Activated CD8-positive, alpha-beta memory T cell treated with anti-CD3 and anti-CD28 coated beads, Interleukin-2, amount 10 ng/mL, durations not matched to agents 7 days and 5 days (primary cell): Measurements from ENCODE around the gene SCRT2. TPM values are rescaled to one million over a fixed set of nuclear protein-coding genes. Genes with fewer than 3 reads are reported as not detected.

Experiments used
- ATAC-seq: fragments of 150-1000 bp; cut with Tn5 transposase; one replicate; pipeline ENCODE4 v1.10.0; 2021; ENCODE audit warnings: moderate library complexity
- CTCF ChIA-PET: fragments of 350-600 bp; sonication (Branson Sonifier 250); formaldehyde crosslinking; loops from one replicate; lab custom pipeline; 2021; ENCODE audit warnings: antibody characterized with exemption; lab: Charles Lee
- DNase-seq: peaks from one replicate; pipeline ENCODE4 v3.0.0-alpha.2; 2020
- H3K27ac Mint-ChIP-seq: one replicate; pipeline ENCODE4 v1.8.0; 2021; ENCODE audit warnings: mild to moderate bottlenecking, mixed read lengths
- H3K27me3 Mint-ChIP-seq: one replicate; pipeline ENCODE4 v1.8.0; 2021; ENCODE audit warnings: mixed read lengths
- H3K36me3 Mint-ChIP-seq: one replicate; pipeline ENCODE4 v1.8.0; 2021; ENCODE audit warnings: mild to moderate bottlenecking, mixed read lengths
- H3K4me1 Mint-ChIP-seq: one replicate; pipeline ENCODE4 v1.8.0; 2021; ENCODE audit warnings: mixed read lengths
- H3K4me3 Mint-ChIP-seq: one replicate; pipeline ENCODE4 v1.8.0; 2021; ENCODE audit warnings: mild to moderate bottlenecking, moderate library complexity, mixed read lengths
- H3K9me3 Mint-ChIP-seq: one replicate; pipeline ENCODE4 v1.8.0; 2022; ENCODE audit warnings: low read depth, mixed read lengths
- total RNA-seq, 2 experiments: library from RNA; stranded (reverse); gene quantifications; one replicate each; pipeline ENCODE4 v1.2.3, GENCODE V29; 2021

The SCRT2 gene
- total RNA-seq, 2 experiments from 2014 or later: not detected

- CTCF ChIA-PET: interaction anchor here (0.8 kb wide), 1 partner anchor 9 kb away, joined by 3 read pairs; no protein-coding TSS in a partner anchor
- Mint-ChIP-seq H3K9me3 (no peaks in the 10 kb centered on the region), H3K4me3 (no peak overlapping the region), H3K36me3 (peaks cover 2% of the 10 kb centered on the region), H3K27me3 (peaks cover 66% of the 10 kb centered on the region), H3K27ac (no peak overlapping the region), H3K4me1 (peaks cover 6% of the 10 kb centered on the region)
- DNase-seq (no peak), ATAC-seq (no peak)
Measured at GRCh38 chr20:676315-676937, 824 bp upstream of the SCRT2 start.

- DNase-seq (no peak), ATAC-seq (no peak)
- peaks cover 71% of the 10 kb centered on the region for H3K27me3 Mint-ChIP-seq
- no peak overlapping the region for H3K4me3 Mint-ChIP-seq
- CTCF ChIA-PET: interaction anchor here (1.5 kb wide), 1 partner anchor 29 kb away, joined by 6 read pairs; no protein-coding TSS in a partner anchor
- H3K27ac Mint-ChIP-seq: no peak overlapping the region
- no peaks in the 10 kb centered on the region for H3K9me3 Mint-ChIP-seq
- H3K4me1 Mint-ChIP-seq: peaks cover 7% of the 10 kb centered on the region
- peaks cover 2% of the 10 kb centered on the region for H3K36me3 Mint-ChIP-seq
Measured at GRCh38 chr20:675033-675452, 559 bp downstream of the SCRT2 start.

DNA sequence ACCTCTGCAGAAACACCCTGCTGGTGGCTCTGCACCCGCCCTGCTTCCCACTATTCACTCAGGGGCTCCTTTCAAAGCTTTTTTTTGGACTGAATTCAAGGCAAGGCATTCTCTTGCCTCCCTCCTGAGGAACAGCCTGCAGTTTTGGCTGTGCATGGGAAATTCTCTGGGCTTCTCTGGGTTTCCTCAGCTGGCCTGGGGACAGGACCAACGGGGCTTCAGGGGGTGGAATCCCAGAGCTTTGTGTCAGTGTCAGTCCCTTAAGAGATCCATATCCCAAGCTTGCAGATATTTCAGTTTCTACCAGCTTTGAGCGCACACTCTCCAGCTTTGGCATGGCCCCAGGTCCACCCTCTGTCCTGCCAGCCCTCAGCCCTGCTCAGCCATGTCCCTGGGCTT lies 2.0 kb downstream of the SCRT2 start:
- CTCF ChIA-PET: interaction anchor here (1.5 kb wide), 1 partner anchor 28 kb away, joined by 6 read pairs; no protein-coding TSS in a partner anchor
- ATAC-seq (no peak), DNase-seq (no peak)
- no peaks in the 10 kb centered on the region for H3K9me3 Mint-ChIP-seq
- no peak overlapping the region for H3K4me3 Mint-ChIP-seq
- H3K36me3 Mint-ChIP-seq: peaks cover 2% of the 10 kb centered on the region
- H3K27ac Mint-ChIP-seq: no peak overlapping the region
- peaks cover 7% of the 10 kb centered on the region for H3K4me1 Mint-ChIP-seq
- H3K27me3 Mint-ChIP-seq: peaks cover 67% of the 10 kb centered on the region

DNA sequence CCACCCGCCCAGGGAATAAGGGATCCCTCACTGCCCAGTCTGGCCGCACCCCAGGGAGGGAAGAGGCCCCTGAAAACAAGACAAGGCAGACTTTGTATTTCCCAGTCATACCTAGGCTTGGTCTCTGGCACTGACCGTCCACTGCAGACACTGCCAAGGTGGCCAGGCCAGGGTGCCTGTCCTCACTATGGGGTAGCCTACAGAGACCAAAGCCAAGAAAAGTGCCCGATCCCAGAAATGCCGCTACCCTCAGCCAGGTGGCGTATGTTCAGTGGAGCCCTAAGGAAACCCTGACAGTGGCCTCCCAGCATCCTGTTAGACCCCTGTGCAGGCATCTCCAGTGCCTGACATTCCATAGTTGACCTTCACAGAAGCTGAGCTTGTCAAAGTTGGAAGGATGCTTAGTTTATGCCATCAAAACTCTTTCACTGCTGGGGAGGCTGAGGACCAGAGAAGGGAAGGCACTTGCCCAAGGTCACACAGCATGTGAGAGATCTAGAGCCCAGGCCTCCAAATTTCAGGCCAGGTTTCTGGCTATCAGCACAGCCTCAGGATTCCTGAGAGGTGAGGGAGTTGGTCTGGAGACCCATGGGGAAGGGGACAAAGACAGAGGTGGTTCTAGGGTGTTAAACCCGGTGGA lies 2.5 kb downstream of the SCRT2 start:
- no peak for ATAC-seq
- CTCF ChIA-PET: no interaction called here

DNA sequence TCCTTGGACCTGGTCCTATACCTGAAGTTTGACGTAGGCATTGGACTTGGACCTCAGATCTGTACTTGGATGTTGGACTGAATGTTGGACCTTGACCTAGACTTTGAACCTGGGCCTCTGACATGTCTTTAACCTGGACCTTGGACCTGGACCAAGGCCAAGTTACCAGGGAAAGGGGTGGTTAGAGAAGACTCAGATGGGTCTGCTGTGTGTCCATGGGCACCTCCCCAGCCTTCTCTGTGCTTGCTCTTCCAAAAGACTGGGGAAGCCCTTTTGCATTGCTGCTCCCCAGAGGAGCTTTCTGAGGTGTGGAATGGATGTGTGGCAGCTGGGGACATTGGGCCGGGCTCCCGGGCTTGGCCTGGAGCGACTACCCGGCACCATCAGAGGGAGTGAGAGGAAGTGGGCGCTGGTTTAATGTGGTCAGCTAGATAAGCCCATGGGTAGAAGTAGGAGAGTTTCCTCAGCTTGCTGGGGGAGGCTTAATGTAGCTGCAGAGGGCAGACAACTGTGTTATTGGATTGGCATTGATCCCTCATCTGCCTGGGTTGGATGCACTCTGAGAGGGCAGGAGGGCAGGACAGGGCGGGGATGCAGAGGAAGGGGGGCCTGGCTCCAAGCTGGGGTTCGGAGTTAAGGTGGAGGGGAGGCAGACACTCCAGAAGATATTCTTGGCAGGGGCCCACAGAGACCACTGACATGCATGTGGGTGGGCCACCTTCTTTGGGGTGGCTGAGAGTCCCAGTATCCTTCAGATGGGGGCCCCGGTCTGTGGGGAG lies 4.2 kb downstream of the SCRT2 start:
- H3K27me3 Mint-ChIP-seq: peaks cover 56% of the 10 kb centered on the region
- H3K4me3 Mint-ChIP-seq: no peak overlapping the region
- H3K4me1 Mint-ChIP-seq: peaks cover 7% of the 10 kb centered on the region
- ATAC-seq: no peak
- H3K36me3 Mint-ChIP-seq: peaks cover 2% of the 10 kb centered on the region
- H3K27ac Mint-ChIP-seq: no peak overlapping the region
- H3K9me3 Mint-ChIP-seq: no peaks in the 10 kb centered on the region
- CTCF ChIA-PET: interaction anchor here (1.0 to 1.2 kb wide), 2 partner anchors 23 to 26 kb away, joined by 3 read pairs; no protein-coding TSS in a partner anchor
- DNase-seq: no peak

More for the DNA sequence above, 2.5 kb downstream of the SCRT2 start:
- DNase-seq: no peak
- H3K27ac Mint-ChIP-seq: no peak overlapping the region
- no peak overlapping the region for H3K4me3 Mint-ChIP-seq
- H3K36me3 Mint-ChIP-seq: peaks cover 2% of the 10 kb centered on the region
- peaks cover 7% of the 10 kb centered on the region for H3K4me1 Mint-ChIP-seq
- H3K9me3 Mint-ChIP-seq: no peaks in the 10 kb centered on the region
- peaks cover 62% of the 10 kb centered on the region for H3K27me3 Mint-ChIP-seq

GRCh38 chr20:669573-669972 lies 6.0 kb downstream of the SCRT2 start:
- Mint-ChIP-seq H3K4me3 (no peak overlapping the region), H3K27me3 (peaks cover 58% of the 10 kb centered on the region), H3K9me3 (no peaks in the 10 kb centered on the region), H3K36me3 (no peaks in the 10 kb centered on the region), H3K27ac (no peak overlapping the region), H3K4me1 (peaks cover 3% of the 10 kb centered on the region)
- ATAC-seq: no peak
- DNase-seq: no peak
- CTCF ChIA-PET: interaction anchor here (0.9 kb wide), 1 partner anchor 9 kb away, joined by 3 read pairs; no protein-coding TSS in a partner anchor

DNA sequence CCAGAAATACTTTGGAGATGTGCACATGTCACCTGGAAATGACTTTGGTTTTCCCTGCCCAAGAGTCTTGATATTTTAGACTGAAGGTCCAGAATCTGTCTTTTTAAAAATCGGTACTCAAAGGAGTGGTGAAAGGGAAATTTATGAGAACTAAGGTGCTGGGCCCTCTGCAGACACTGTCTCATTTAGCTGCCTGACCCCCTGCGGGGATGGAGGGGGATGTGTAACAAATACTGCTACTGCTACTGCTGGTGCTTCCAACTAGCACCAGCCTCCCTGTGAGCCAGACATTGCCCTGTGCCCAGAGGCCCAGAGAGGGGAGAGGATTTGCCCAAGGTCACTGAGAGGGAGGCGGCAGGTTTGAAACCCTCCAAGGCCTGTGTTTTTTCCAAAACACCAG lies 7.0 kb downstream of the SCRT2 start:
- Mint-ChIP-seq H3K4me3 (no peak overlapping the region), H3K27ac (no peak overlapping the region), H3K36me3 (no peaks in the 10 kb centered on the region), H3K27me3 (peaks cover 54% of the 10 kb centered on the region), H3K4me1 (peaks cover 3% of the 10 kb centered on the region), H3K9me3 (no peaks in the 10 kb centered on the region)
- no peak for ATAC-seq
- DNase-seq: no peak
- CTCF ChIA-PET: interaction anchor here (0.9 to 1.2 kb wide), 2 partner anchors 8 to 10 kb away, joined by 3 read pairs; no protein-coding TSS in a partner anchor

- Mint-ChIP-seq H3K4me3 (no peak overlapping the region), H3K4me1 (peaks cover 6% of the 10 kb centered on the region), H3K27ac (no peak overlapping the region), H3K27me3 (peaks cover 55% of the 10 kb centered on the region), H3K9me3 (no peaks in the 10 kb centered on the region), H3K36me3 (no peaks in the 10 kb centered on the region)
- DNase-seq (no peak), ATAC-seq (no peak)
- CTCF ChIA-PET: interaction anchor here (1.1 to 1.6 kb wide), 6 partner anchors 8 to 313 kb away, joined by 3 to 9 read pairs (median 4); partner anchors contain the start of gene SRXN1
Measured at GRCh38 chr20:668050-668449, 7.6 kb downstream of the SCRT2 start.

DNA sequence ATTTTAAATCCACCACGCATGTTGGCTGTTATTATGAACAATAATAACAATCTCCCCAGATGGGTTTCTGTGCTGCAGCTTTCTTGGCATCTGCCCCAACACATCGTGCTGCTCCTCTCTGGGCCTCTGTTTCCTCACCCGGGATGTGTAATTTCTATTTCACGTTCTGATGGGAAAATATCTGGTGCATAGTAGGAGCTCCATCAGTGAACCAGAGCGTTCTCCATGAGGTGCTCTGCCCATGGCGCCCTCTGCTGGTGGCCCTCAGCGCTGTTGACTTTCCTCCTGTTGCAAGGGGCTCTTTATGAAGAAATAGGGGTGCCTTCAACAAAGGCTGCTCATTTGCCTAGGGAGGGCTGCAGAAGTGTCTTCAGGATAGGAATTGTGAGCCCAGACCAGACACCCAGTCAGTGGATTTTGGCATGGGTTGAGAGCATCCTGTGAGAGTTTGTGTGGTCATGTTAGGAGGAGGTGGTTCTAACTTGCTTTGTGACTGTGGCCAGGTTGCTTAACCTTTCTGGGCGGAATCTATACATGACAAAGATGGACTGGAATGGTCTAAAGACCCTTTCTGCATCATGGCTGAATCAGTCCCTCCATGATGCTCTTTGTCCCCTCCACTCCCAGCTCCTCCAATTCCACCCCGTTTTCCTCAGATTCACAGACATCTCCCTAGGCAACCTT lies 8.1 kb downstream of the SCRT2 start:
- ATAC-seq (peak; percentile 45), DNase-seq (peak; percentile 74)
- CTCF ChIA-PET: interaction anchor here (0.6 to 1.7 kb wide), 18 partner anchors 9 to 379 kb away, joined by 3 to 12 read pairs (median 4); partner anchors contain the start of gene SRXN1
- Mint-ChIP-seq H3K9me3 (no peaks in the 10 kb centered on the region), H3K4me3 (no peak overlapping the region), H3K27me3 (peaks cover 55% of the 10 kb centered on the region), H3K36me3 (no peaks in the 10 kb centered on the region), H3K4me1 (peaks cover 9% of the 10 kb centered on the region), H3K27ac (no peak overlapping the region)

DNA sequence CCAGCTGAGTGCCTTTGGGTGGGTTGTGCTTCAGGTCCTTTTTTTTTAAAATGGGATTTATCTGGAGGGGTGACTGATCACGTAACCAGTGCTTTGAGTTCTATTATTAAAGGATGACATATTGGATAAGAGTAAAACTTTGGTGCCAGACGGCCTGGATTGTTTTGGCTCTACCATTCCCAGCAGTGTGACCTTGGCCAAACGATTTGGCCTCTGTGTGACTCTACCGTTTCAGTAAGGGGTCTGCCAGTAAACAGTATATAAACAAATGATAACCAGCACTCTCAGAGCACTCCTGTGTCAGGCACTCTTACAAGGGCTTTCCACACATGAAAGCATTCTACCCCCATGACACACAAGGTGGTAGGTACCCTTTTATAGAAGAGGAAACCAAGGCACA lies 8.7 kb downstream of the SCRT2 start:
- CTCF ChIA-PET: interaction anchor here (0.6 to 1.7 kb wide), 17 partner anchors 11 to 379 kb away, joined by 3 to 12 read pairs (median 4); partner anchors contain the start of gene SRXN1
- peaks cover 9% of the 10 kb centered on the region for H3K4me1 Mint-ChIP-seq
- no peak overlapping the region for H3K4me3 Mint-ChIP-seq
- no peaks in the 10 kb centered on the region for H3K36me3 Mint-ChIP-seq
- ATAC-seq: no peak
- H3K9me3 Mint-ChIP-seq: no peaks in the 10 kb centered on the region
- peaks cover 49% of the 10 kb centered on the region for H3K27me3 Mint-ChIP-seq
- DNase-seq: no peak
- no peak overlapping the region for H3K27ac Mint-ChIP-seq

- H3K9me3 Mint-ChIP-seq: no peaks in the 10 kb centered on the region
- no peak for DNase-seq
- no peak for ATAC-seq
- no peak overlapping the region for H3K4me3 Mint-ChIP-seq
- CTCF ChIA-PET: interaction anchor here (1.5 kb wide), 1 partner anchor 12 kb away, joined by 3 read pairs; no protein-coding TSS in a partner anchor
- H3K4me1 Mint-ChIP-seq: peaks cover 5% of the 10 kb centered on the region
- no peaks in the 10 kb centered on the region for H3K36me3 Mint-ChIP-seq
- H3K27ac Mint-ChIP-seq: no peak overlapping the region
- H3K27me3 Mint-ChIP-seq: peaks cover 51% of the 10 kb centered on the region
Measured at GRCh38 chr20:665276-665675, 10.3 kb downstream of the SCRT2 start.

GRCh38 chr20:664576-664975 lies 11.0 kb downstream of the SCRT2 start:
- DNase-seq (no peak), ATAC-seq (no peak)
- Mint-ChIP-seq H3K9me3 (no peaks in the 10 kb centered on the region), H3K4me1 (peaks cover 5% of the 10 kb centered on the region), H3K27ac (no peak overlapping the region), H3K36me3 (no peaks in the 10 kb centered on the region), H3K27me3 (peaks cover 54% of the 10 kb centered on the region), H3K4me3 (no peak overlapping the region)
- CTCF ChIA-PET: interaction anchor here (1.5 kb wide), 1 partner anchor 11 kb away, joined by 3 read pairs; no protein-coding TSS in a partner anchor
